Small intestine (tissue), 7 donors: ENCODE data around the gene GRIK4. TPM values are rescaled to one million over a fixed set of nuclear protein-coding genes. Genes with fewer than 3 reads are reported as not detected.

Experiments
- DNase-seq, 2 donors: peaks; one replicate each; pipeline versions ENCODE4 v3.0.0 to v3.0.0-alpha.2; 2013
- FAIRE-seq: peaks from 2 replicates; lab custom pipeline; 2012; peaks lifted over from hg19 to GRCh38; lab: Jason Lieb, UNC
- H3K27ac ChIP-seq, 3 donors: one replicate each; pipeline ENCODE4 v1.5.1; 2013; ENCODE audit warnings: low read length in 2 of 3, mild to moderate bottlenecking in 2 of 3, control low read depth in 1 of 3, inconsistent platforms in 1 of 3, low read depth in 1 of 3, moderate library complexity in 1 of 3
- H3K27me3 ChIP-seq, 3 donors: one replicate each; pipeline ENCODE4 v1.6.1; 2013; ENCODE audit warnings: low read length in 3 of 3, inconsistent platforms in 1 of 3; ENCODE audit not compliant: control insufficient read depth in 3 of 3, insufficient read depth in 3 of 3
- H3K36me3 ChIP-seq, 3 donors: one replicate each; pipeline ENCODE4 v1.6.1; 2013; ENCODE audit warnings: low read length in 3 of 3, inconsistent platforms in 1 of 3, low read depth in 1 of 3, mild to moderate bottlenecking in 1 of 3, moderate library complexity in 1 of 3; ENCODE audit not compliant: control insufficient read depth in 3 of 3, insufficient read depth in 2 of 3
- H3K4me1 ChIP-seq, 3 donors: one replicate each; pipeline ENCODE4 v1.6.1; 2013; ENCODE audit warnings: low read length in 2 of 3, inconsistent platforms in 1 of 3, low read depth in 1 of 3, mild to moderate bottlenecking in 1 of 3, moderate library complexity in 1 of 3; ENCODE audit not compliant: control insufficient read depth in 3 of 3, insufficient read depth in 2 of 3
- H3K4me3 ChIP-seq, 3 donors: one replicate each; pipeline ENCODE4 v1.5.1; 2013; ENCODE audit warnings: low read length in 3 of 3, control low read depth in 1 of 3, inconsistent platforms in 1 of 3, low read depth in 1 of 3, mild to moderate bottlenecking in 1 of 3, moderate library complexity in 1 of 3
- H3K9me3 ChIP-seq, 2 donors: one replicate each; pipeline ENCODE4 v1.6.1; 2013; ENCODE audit warnings: low read depth in 1 of 2, low read length in 1 of 2; ENCODE audit not compliant: control insufficient read depth in 2 of 2, insufficient read depth in 1 of 2
- WGBS, 3 donors: extraction: QIAGEN DNeasy Blood & Tissue Kit; methylation state at CpG; one replicate each; pipeline ENCODE4 v1.1.7; 2013; 5-methylcytosine and 5-hydroxymethylcytosine counted together
- polyA plus RNA-seq, 4 donors: library from polyadenylated mRNA; stranded (reverse) in 3 of 4; unstranded in 1 of 4; fragments of 200-250 nt in 3 of 4; fragments of 120-200 nt in 1 of 4; gene quantifications; one replicate each; pipeline versions ENCODE4 v1.2.1 to v1.2.3, GENCODE V29; 2013
- donor health status: healthy with polysubstance abuse.
- donor health status: control.
- donor health status: control.
- donor health status: Bipolar disorder and iron deficiency.
- donor health status: healthy.

Gene GRIK4
- polyA plus RNA-seq, 4 donors, result 0.15 to 1.4 (median 0.27) TPM; not detected in 1

DNA sequence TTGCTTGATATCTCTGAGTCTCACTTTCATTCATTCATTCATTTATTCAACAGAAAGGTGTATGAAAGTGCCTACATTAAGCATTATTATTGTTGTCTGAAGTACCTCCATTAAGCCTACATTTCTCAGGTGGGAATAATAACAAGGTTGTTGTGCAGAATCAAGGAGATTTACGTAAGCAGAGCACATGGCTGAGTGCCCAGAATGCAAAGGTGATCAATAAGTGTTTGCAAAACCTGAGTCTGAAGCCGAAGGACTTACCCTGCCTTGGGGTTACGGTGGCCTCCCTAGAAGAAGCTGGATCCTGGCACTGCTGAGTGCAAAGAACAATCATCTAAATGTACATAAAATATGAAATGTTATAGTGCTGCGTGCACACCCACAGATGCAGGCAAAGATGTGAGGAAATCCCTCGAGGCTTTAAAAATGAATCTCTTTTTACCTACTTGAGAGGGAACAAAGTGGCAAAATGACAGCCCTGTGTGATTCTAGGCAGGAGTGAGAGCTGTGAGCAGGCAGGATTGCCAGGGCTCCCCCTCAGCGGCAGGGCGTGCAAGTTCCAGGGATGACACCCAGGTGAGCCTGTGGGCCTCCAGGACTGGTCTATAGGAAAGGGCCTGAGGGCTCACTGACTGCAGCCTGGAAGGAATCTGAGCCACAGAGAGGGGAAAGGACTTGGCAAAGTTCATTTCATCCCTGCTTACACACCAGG is 379.2 kb downstream of the GRIK4 start:
- no peak for DNase-seq
- Histone ChIP-seq H3K4me1 (no peaks in the 10 kb centered on the region), H3K36me3 (no peaks in the 10 kb centered on the region), H3K27ac (no peak overlapping the region), H3K9me3 (no peaks in the 10 kb centered on the region), H3K4me3 (no peak overlapping the region), H3K27me3 (peaks cover 0 to 3% (median 0%) of the 10 kb centered on the region in 3 donors)
- WGBS, 3 donors, result 57 to 70% (median 62%) methylated on average over 7 of the region's 7 CpGs
- no peak for FAIRE-seq

DNA sequence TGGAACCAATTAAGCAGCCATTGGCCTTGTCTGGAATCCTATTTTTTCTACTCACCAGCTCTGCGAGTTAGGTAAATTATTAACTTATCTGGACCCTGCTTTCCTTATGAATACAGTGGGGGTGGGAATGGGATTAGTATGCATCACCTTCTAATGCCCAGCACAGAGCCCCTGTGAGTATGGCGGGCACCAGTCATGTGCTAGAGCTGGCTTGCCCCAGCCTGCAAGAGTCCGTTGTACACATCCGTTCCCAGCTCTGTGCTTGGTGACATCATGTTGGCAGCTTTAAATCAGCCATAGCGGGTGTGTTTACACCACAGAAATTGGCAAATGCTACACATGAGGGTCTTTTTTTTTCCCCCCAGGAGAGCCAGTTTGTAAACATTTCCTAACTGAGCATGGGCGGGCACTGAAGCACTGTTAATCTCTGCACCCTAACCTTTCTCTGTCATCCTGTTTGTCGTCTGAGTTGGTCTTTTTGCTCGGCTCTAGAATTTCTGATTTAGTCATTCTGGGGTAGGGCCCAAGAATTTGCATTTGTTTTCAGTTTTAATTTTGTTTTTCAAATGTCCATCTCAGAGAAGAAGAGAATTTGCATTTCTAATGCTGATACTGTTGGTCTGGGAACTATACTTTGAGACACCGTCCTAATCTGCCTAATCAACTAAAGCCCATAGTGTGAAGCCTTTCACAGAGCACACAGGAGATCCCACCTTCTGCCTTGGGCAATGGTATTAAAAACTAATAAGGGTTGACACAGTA is 382.1 kb downstream of the GRIK4 start:
- H3K4me3 ChIP-seq, result no peak overlapping the region
- no peaks in the 10 kb centered on the region for H3K36me3 ChIP-seq
- H3K9me3 ChIP-seq, result no peaks in the 10 kb centered on the region
- DNase-seq (no peak), FAIRE-seq (no peak)
- peaks cover 0 to 5% (median 0%) of the 10 kb centered on the region in 3 donors for H3K4me1 ChIP-seq
- peaks cover 0 to 3% (median 0%) of the 10 kb centered on the region in 3 donors for H3K27me3 ChIP-seq
- H3K27ac ChIP-seq, result no peak overlapping the region
- WGBS, 3 donors, result 73 to 77% (median 76%) methylated on average over 9 of the region's 9 CpGs

DNA sequence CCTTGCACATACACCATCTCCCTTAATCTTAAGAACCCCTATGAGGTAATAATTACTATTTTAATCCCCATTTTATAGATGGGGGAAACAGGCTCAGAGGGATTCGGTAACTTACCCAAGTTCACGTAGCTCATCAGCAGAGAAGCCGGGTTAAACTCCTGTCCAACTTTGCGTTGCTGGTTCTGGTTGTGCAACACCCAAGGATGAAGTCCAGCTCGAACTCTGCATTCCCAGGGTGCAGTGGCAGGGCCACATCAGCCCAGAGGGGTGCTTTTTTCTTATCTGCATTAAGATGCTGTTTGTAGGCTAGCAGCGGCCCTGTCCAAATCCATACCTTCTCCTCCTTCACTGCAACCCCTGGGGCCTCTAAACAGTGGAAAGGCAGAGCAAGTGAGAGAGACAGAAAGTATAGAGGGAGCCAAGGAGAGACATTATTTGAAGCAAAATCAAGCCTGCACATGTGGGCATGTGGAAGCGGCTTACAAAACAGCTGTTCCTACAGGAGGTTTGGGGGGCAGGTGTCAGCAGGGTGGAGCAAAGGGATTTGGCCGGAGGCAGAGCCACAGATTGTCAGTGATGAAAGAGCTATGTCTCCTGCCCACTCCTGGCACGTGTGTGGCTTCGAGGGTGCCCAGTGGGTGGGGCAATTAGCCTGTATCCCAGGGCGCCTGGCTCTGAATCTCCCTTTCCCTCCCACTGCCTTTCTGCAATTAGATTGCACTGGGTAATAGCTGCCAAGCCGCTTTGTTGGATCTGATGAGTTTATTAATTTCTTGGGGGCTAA is 382.8 kb downstream of the GRIK4 start:
- FAIRE-seq, result no peak
- peak in 1 of 2 donors; percentile 24 for DNase-seq
- H3K36me3 ChIP-seq, result no peaks in the 10 kb centered on the region
- H3K4me1 ChIP-seq, result peaks cover 0 to 12% (median 0%) of the 10 kb centered on the region in 3 donors
- WGBS, 3 donors, result 63 to 72% (median 64%) methylated on average over 12 of the region's 12 CpGs
- H3K27me3 ChIP-seq, result peaks cover 0 to 3% (median 0%) of the 10 kb centered on the region in 3 donors
- no peak overlapping the region for H3K4me3 ChIP-seq
- no peak overlapping the region for H3K27ac ChIP-seq
- no peaks in the 10 kb centered on the region for H3K9me3 ChIP-seq

DNA sequence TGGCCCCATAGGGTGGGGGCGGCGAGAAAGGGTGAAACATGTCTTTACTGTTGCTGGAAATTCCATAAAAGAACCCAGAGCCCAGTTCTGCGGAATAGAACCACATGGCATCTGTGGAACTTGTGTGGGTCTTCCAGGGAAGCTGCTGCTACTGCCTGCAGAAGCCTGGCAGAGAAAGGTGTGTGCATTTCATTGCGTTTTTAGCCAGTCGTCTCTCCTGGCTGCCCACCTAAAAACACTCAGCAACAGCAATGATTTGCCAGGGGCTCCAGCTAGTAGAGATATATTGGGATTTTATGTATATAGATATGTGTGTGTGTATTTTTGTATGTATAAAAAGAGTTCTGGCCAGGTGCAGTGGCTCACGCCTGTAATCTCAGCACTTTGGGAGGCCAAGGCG is 385.1 kb downstream of the GRIK4 start:
- 93 to 97% (median 94%) methylated on average over 7 of the region's 7 CpGs for WGBS, 3 donors
- no peak for DNase-seq

DNA sequence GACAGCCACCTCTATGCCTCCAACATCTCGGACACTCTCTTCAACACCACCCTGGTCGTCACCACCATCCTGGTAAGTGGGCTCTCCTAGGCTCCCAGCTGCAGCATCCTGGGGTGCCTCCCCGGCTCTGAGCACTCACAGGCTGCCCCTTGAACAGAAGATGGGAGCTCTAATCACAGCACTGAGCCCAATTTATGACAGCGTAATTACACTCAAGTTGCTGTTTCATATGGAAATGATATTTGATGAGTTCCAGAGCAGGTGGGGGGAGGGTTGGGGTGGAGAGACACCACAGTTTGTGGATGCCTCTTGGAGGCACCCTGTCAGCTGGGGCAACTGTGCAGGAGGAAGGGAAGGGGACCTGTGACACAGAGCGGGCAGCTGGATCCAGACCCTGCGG is 387.0 kb downstream of the GRIK4 start:
- H3K9me3 ChIP-seq, result no peaks in the 10 kb centered on the region
- peaks cover 0 to 19% (median 0%) of the 10 kb centered on the region in 3 donors for H3K4me1 ChIP-seq
- no peaks in the 10 kb centered on the region for H3K36me3 ChIP-seq
- FAIRE-seq (no peak), DNase-seq (no peak)
- 80 to 88% (median 83%) methylated on average over 6 of the region's 6 CpGs for WGBS, 3 donors
- no peak overlapping the region for H3K4me3 ChIP-seq
- H3K27me3 ChIP-seq, result peaks cover 0 to 2% (median 0%) of the 10 kb centered on the region in 3 donors
- no peak overlapping the region for H3K27ac ChIP-seq

More for the DNA sequence above, 385.1 kb downstream of the GRIK4 start:
- no peaks in the 10 kb centered on the region for H3K9me3 ChIP-seq
- no peak overlapping the region for H3K27ac ChIP-seq
- H3K36me3 ChIP-seq, result no peaks in the 10 kb centered on the region
- no peak overlapping the region for H3K4me3 ChIP-seq
- H3K4me1 ChIP-seq, result peaks cover 0 to 19% (median 0%) of the 10 kb centered on the region in 3 donors
- H3K27me3 ChIP-seq, result peaks cover 0 to 2% (median 0%) of the 10 kb centered on the region in 3 donors
- FAIRE-seq, result no peak

DNA sequence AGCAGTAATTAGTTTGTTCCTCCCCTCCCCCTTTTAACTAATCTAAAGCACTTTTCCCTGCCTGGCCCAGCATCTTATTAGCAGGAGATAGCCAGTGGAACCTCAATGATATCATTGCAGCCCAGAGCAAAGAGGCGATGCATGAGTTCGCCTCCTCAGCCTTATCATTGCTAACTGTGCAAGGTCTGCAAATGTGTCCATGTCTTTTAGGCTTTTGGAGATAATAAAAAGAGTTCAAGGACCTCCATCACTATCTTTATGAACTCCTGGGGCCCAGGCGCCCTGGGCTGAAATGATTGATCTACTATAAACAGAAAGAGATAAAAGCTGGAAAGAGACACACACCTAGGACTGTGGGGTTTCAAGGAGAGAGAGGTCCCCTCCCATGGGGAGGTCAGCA is 388.2 kb downstream of the GRIK4 start:
- FAIRE-seq, result no peak
- peak in 1 of 2 donors; percentile 52 for DNase-seq
- no peaks in the 10 kb centered on the region for H3K36me3 ChIP-seq
- H3K4me3 ChIP-seq, result no peak overlapping the region
- no peak overlapping the region for H3K27ac ChIP-seq
- H3K27me3 ChIP-seq, result no peaks in the 10 kb centered on the region
- H3K4me1 ChIP-seq, result peaks cover 0 to 19% (median 0%) of the 10 kb centered on the region in 3 donors
- H3K9me3 ChIP-seq, result no peaks in the 10 kb centered on the region
- 57 to 74% (median 60%) methylated on average over 3 of the region's 3 CpGs for WGBS, 3 donors

DNA sequence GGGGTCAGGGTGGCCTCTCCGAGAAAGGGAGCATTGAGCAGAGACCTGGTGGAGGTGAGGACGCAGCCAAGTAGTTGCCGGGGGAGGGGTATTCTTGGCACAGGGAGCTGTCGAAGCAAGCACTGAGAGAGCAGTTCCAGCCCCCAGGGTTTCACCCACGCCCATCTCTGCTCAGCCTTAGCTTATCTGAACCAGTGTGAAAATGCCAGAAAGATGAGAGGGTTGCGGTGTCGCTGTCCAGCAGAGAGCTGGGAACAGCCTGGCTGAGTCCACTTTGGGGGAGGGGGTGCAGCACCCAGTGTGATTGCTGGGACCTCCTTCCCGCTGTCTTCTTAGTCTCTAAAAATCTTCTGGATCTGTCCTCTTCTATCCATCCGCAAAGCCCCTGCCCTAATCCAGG is 389.1 kb downstream of the GRIK4 start:
- peaks cover 0 to 19% (median 0%) of the 10 kb centered on the region in 3 donors for H3K4me1 ChIP-seq
- no peak for DNase-seq
- no peaks in the 10 kb centered on the region for H3K27me3 ChIP-seq
- no peaks in the 10 kb centered on the region for H3K9me3 ChIP-seq
- H3K27ac ChIP-seq, result no peak overlapping the region
- H3K4me3 ChIP-seq, result no peak overlapping the region
- 60 to 70% (median 70%) methylated on average over 9 of the region's 9 CpGs for WGBS, 3 donors
- no peak for FAIRE-seq
- no peaks in the 10 kb centered on the region for H3K36me3 ChIP-seq

DNA sequence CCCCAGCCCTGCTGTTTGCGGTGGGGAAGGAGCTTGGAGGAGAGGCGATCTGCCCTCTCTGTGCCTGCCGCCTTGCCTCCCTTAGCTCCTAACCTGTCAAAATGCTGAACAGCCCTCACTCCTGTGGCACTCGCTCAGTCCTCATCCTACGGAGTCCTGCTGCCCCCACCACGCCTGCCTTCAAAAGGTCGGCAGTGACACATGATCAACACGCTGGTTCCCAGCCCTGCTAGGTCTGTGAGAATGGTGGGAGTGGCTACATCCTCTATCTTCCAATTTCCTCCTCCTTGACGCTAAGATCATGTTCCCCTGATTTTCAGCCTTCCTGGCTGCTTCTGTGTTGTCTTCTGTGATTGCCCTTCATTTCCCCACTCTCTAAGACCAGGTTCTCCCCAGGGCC is 392.1 kb downstream of the GRIK4 start:
- H3K27me3 ChIP-seq, result no peaks in the 10 kb centered on the region
- H3K4me3 ChIP-seq, result no peak overlapping the region
- WGBS, 3 donors, result 52 to 67% (median 59%) methylated on average over 9 of the region's 9 CpGs
- FAIRE-seq, result no peak
- no peaks in the 10 kb centered on the region for H3K9me3 ChIP-seq
- H3K4me1 ChIP-seq, result peaks cover 0 to 24% (median 0%) of the 10 kb centered on the region in 3 donors
- no peaks in the 10 kb centered on the region for H3K36me3 ChIP-seq
- H3K27ac ChIP-seq, result no peak overlapping the region
- no peak for DNase-seq
